ENCODE data around the gene SHROOM2. TPM values are rescaled to one million over a fixed set of nuclear protein-coding genes. Genes with fewer than 3 reads are reported as not detected.

Gene SHROOM2
- total and polyA plus RNA-seq, 5 donors from 2014 or later, result 0.35 TPM; not detected in 4

DNA sequence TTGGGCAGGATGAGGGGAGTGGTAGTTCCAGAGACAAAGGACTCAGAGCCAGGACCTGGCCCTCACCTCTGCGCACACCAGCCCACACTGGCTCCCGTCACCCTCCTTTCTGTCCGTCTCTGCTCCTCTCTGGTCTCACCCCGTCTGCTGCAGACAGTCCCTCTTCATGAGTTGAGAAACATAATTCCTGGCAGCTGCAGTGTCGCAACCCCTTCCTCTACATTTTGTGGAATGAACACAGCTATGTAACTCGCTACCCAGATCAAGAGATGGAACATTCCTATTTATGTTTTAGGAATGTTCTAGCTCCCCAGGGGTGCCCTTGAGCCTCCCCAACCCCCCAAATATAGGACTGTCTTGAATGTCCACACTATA, 59.3 kb downstream of the SHROOM2 start:
- Mint-ChIP-seq H3K4me3 (no peak overlapping the region), H3K36me3 (no peaks in the 10 kb centered on the region), H3K27ac (no peak overlapping the region), H3K4me1 (no peaks in the 10 kb centered on the region), H3K9me3 (peaks cover 0 to 6% (median 0%) of the 10 kb centered on the region in 7 donors), H3K27me3 (peaks cover 4% of the 10 kb centered on the region)
- Histone ChIP-seq H3K9me3 (ENCODE audit: control insufficient read depth in 2 of 2, low read length in 2 of 2) (no peaks in the 10 kb centered on the region), H3K4me1 (ENCODE audit: control insufficient read depth, insufficient read depth, low read length, poor library complexity, severe bottlenecking) (no peaks in the 10 kb centered on the region), H3K36me3 (ENCODE audit: control insufficient read depth, insufficient read depth, low read length) (no peaks in the 10 kb centered on the region), H3K27me3 (ENCODE audit: control insufficient read depth, insufficient read depth, low read length) (no peaks in the 10 kb centered on the region), H3K4me3 (ENCODE audit: low read depth, low read length) (no peak overlapping the region), H3K27ac (ENCODE audit: insufficient read depth, low read length, poor library complexity, severe bottlenecking) (no peak overlapping the region)
- DNase-seq (no peak), ATAC-seq (ENCODE audit: low read depth in 2 of 2) (no peak)

DNA sequence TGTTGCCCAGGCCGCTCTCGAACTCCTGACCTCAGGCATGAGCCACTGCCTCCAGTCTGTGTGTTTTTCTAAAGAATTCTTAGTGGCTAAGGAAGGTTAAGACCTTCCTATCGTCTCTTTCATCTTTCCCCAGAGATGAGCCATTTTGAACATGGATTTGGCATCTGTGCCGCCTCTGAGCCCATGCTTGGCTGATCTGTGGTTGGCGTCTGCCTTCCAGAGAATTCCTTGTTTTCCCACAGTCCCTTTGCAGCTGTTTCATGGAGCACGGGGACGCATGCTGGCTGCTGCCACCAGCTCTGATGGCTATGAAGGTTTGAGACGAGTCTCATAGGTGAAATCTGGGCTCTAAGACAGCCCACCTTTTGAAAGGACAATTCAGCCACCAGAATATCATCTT, 60.4 kb downstream of the SHROOM2 start:
- H3K4me3 Mint-ChIP-seq, result no peak overlapping the region
- Histone ChIP-seq H3K9me3 (ENCODE audit: control insufficient read depth in 2 of 2, low read length in 2 of 2) (no peaks in the 10 kb centered on the region), H3K27me3 (ENCODE audit: control insufficient read depth, insufficient read depth, low read length) (no peaks in the 10 kb centered on the region), H3K27ac (ENCODE audit: insufficient read depth, low read length, poor library complexity, severe bottlenecking) (no peak overlapping the region), H3K4me1 (ENCODE audit: control insufficient read depth, insufficient read depth, low read length, poor library complexity, severe bottlenecking) (no peaks in the 10 kb centered on the region), H3K4me3 (ENCODE audit: low read depth, low read length) (no peak overlapping the region), H3K36me3 (ENCODE audit: control insufficient read depth, insufficient read depth, low read length) (no peaks in the 10 kb centered on the region)
- no peaks in the 10 kb centered on the region for H3K4me1 Mint-ChIP-seq
- peaks cover 4% of the 10 kb centered on the region for H3K27me3 Mint-ChIP-seq
- H3K36me3 Mint-ChIP-seq, result no peaks in the 10 kb centered on the region
- no peak for DNase-seq
- H3K27ac Mint-ChIP-seq, result no peak overlapping the region
- ATAC-seq (ENCODE audit: low read depth in 2 of 2), result no peak
- H3K9me3 Mint-ChIP-seq, result peaks cover 0 to 6% (median 0%) of the 10 kb centered on the region in 7 donors

DNA sequence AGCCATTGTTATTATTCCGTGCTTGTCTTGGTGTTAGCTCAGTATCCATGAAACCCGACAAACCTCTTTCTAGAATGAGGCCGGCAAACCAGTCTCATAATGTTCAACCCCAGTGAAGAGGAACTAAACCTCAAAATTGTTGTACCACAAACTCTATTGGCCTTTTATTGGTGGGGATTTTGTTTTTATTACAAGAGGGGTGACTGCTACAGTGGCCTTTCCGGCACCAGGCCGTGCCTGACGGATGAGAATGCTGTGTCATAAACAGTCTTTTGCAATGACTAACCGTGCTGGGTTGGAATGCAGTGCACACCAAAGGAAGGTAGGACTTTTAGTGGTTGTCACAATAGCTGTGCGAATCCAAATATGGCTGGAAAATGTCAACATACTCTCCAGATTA, 60.8 kb downstream of the SHROOM2 start:
- no peaks in the 10 kb centered on the region for H3K27me3 ChIP-seq (ENCODE audit: control insufficient read depth, insufficient read depth, low read length)
- Mint-ChIP-seq H3K27me3 (peaks cover 4% of the 10 kb centered on the region), H3K36me3 (no peaks in the 10 kb centered on the region), H3K4me3 (no peak overlapping the region), H3K4me1 (no peaks in the 10 kb centered on the region), H3K9me3 (peaks cover 0 to 6% (median 0%) of the 10 kb centered on the region in 7 donors), H3K27ac (no peak overlapping the region)
- H3K9me3 ChIP-seq (ENCODE audit: control insufficient read depth in 2 of 2, low read length in 2 of 2), result no peaks in the 10 kb centered on the region
- no peaks in the 10 kb centered on the region for H3K4me1 ChIP-seq (ENCODE audit: control insufficient read depth, insufficient read depth, low read length, poor library complexity, severe bottlenecking)
- H3K27ac ChIP-seq (ENCODE audit: insufficient read depth, low read length, poor library complexity, severe bottlenecking), result no peak overlapping the region
- DNase-seq (no peak), ATAC-seq (ENCODE audit: low read depth in 2 of 2) (no peak)
- H3K36me3 ChIP-seq (ENCODE audit: control insufficient read depth, insufficient read depth, low read length), result no peaks in the 10 kb centered on the region
- no peak overlapping the region for H3K4me3 ChIP-seq (ENCODE audit: low read depth, low read length)

DNA sequence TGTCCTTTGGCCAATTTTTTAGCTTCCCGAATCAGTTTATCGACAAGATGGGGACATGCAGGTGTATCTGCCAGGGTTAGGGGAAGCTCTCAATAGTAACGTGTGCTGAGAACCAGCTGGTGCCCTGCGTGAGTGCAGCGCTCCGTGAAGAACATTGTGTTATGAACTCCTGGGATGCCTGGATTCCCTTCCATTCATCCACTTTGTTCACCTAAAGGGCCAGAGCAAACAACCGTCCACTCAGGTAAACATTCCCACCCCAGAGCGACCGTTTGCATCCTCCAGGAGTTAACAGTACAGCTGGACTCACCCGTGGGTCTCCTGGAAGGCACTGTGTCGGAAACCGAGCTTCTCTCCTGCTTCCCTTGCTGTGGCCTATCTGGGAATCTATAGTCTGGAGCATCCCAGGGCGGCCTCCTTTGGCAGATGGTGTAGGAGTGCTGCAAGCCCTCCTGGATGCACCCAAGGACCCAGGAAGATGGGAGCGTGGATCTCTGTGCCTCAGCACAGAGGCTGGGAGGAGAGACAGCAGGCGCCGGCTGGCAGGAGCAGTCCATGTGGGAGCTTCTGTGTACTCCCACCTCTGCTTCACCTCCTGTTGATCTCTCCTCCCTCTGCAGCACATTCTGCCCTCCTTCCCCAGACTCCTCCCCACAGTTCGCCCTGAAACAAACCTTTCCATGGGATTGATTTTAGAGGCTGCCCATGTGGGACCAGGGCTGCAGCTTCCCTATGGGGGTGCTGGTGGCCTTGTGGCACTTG, 62.7 kb downstream of the SHROOM2 start:
- Mint-ChIP-seq H3K36me3 (no peaks in the 10 kb centered on the region), H3K27ac (no peak overlapping the region), H3K27me3 (no peaks in the 10 kb centered on the region), H3K4me3 (no peak overlapping the region), H3K9me3 (peaks cover 0 to 2% (median 0%) of the 10 kb centered on the region in 7 donors), H3K4me1 (no peaks in the 10 kb centered on the region)
- Histone ChIP-seq H3K4me1 (ENCODE audit: control insufficient read depth, insufficient read depth, low read length, poor library complexity, severe bottlenecking) (no peaks in the 10 kb centered on the region), H3K27ac (ENCODE audit: insufficient read depth, low read length, poor library complexity, severe bottlenecking) (no peak overlapping the region), H3K9me3 (ENCODE audit: control insufficient read depth in 2 of 2, low read length in 2 of 2) (no peaks in the 10 kb centered on the region), H3K27me3 (ENCODE audit: control insufficient read depth, insufficient read depth, low read length) (no peaks in the 10 kb centered on the region), H3K4me3 (ENCODE audit: low read depth, low read length) (no peak overlapping the region), H3K36me3 (ENCODE audit: control insufficient read depth, insufficient read depth, low read length) (no peaks in the 10 kb centered on the region)
- DNase-seq (no peak), ATAC-seq (ENCODE audit: low read depth in 2 of 2) (no peak)

DNA sequence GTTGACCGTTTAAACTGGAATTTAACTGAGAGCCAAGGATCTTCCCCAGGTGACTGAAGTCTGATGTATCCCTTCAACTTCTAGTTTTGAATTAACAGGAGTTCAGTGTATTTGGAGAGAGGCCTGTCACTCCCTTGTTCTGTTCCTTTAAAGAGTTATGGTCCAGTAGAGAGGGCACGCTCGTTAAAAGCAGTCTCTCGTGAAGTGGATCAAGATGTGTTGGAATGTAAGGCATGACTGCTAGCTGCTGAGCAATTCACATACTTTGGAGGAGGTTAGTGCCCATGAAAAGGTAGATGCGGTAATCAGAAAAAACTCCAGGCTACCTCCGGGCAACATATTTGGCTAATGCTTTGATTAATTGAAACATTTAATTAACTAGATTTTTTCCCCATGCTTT, 65.7 kb downstream of the SHROOM2 start:
- Mint-ChIP-seq H3K9me3 (peaks cover 0 to 1% (median 0%) of the 10 kb centered on the region in 7 donors), H3K36me3 (no peaks in the 10 kb centered on the region), H3K27me3 (peaks cover 2% of the 10 kb centered on the region), H3K4me3 (no peak overlapping the region), H3K27ac (no peak overlapping the region), H3K4me1 (no peaks in the 10 kb centered on the region)
- no peaks in the 10 kb centered on the region for H3K9me3 ChIP-seq (ENCODE audit: control insufficient read depth in 2 of 2, low read length in 2 of 2)
- DNase-seq (no peak), ATAC-seq (ENCODE audit: low read depth in 2 of 2) (no peak)
- no peak overlapping the region for H3K4me3 ChIP-seq (ENCODE audit: low read depth, low read length)
- no peak overlapping the region for H3K27ac ChIP-seq (ENCODE audit: insufficient read depth, low read length, poor library complexity, severe bottlenecking)
- H3K27me3 ChIP-seq (ENCODE audit: control insufficient read depth, insufficient read depth, low read length), result no peaks in the 10 kb centered on the region
- no peaks in the 10 kb centered on the region for H3K4me1 ChIP-seq (ENCODE audit: control insufficient read depth, insufficient read depth, low read length, poor library complexity, severe bottlenecking)
- H3K36me3 ChIP-seq (ENCODE audit: control insufficient read depth, insufficient read depth, low read length), result no peaks in the 10 kb centered on the region

DNA sequence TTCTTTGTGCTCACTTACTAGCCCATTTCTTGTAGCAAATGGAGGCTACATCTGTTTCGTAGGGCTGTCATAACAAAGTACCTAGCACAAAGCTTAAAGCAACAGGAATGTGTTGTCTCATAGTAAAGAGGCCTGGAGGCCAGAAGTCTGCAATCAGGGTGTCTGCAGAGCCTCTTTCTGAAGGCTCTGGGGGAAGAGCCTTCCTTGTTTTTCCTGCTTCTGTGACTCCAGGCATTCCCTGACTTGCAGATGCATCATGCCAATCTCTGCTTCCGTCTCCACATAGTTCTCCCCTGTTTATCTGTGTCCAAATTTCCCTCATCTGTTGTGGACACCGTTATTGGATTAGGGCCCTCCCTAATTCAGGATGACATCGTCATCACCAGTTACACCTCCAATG, 67.1 kb downstream of the SHROOM2 start:
- DNase-seq, result no peak
- H3K4me3 Mint-ChIP-seq, result no peak overlapping the region
- peaks cover 0 to 1% (median 0%) of the 10 kb centered on the region in 7 donors for H3K9me3 Mint-ChIP-seq
- ATAC-seq (ENCODE audit: low read depth in 2 of 2), result no peak
- H3K9me3 ChIP-seq (ENCODE audit: control insufficient read depth in 2 of 2, low read length in 2 of 2), result no peaks in the 10 kb centered on the region
- H3K36me3 ChIP-seq (ENCODE audit: control insufficient read depth, insufficient read depth, low read length), result no peaks in the 10 kb centered on the region
- H3K36me3 Mint-ChIP-seq, result no peaks in the 10 kb centered on the region
- no peaks in the 10 kb centered on the region for H3K4me1 Mint-ChIP-seq
- H3K27me3 ChIP-seq (ENCODE audit: control insufficient read depth, insufficient read depth, low read length), result no peaks in the 10 kb centered on the region
- no peak overlapping the region for H3K4me3 ChIP-seq (ENCODE audit: low read depth, low read length)
- H3K4me1 ChIP-seq (ENCODE audit: control insufficient read depth, insufficient read depth, low read length, poor library complexity, severe bottlenecking), result no peaks in the 10 kb centered on the region
- peaks cover 5% of the 10 kb centered on the region for H3K27me3 Mint-ChIP-seq
- H3K27ac Mint-ChIP-seq, result no peak overlapping the region
- H3K27ac ChIP-seq (ENCODE audit: insufficient read depth, low read length, poor library complexity, severe bottlenecking), result no peak overlapping the region

DNA sequence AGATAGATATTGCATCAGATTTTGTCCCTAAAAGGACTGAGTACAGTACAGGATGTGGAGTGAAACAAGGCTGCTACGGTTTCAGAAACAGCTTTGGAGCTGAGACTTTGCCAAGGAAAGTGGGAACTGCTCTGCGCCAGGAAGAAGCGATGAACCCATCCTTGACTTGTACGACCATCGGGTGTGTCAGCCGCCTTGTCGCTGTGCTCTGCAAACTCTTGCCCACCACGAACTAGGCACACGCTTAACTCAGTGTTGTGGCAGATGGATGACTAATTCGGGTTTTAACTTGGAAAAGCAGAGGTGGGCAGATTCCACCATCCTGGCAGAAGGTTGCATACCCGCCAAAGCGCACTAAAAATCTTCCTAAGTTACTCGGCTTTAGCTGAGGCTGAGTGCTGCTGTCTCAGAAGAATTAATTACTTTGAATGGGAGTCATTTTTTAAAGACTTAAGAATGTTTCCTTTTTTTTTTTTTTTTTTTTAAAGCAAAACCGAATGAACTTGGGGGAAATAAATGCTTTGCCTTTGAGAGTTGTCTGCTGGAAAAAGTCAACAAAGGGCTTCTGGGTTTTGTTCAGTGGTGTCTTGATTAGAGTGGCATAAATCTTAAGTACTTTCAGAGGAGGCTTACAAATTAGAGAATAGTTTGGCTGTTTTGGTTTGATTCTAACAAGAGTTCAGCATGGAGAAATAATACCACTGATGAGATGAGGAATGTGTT, 69.5 kb downstream of the SHROOM2 start:
- no peaks in the 10 kb centered on the region for H3K9me3 ChIP-seq (ENCODE audit: control insufficient read depth in 2 of 2, low read length in 2 of 2)
- no peaks in the 10 kb centered on the region for H3K36me3 ChIP-seq (ENCODE audit: control insufficient read depth, insufficient read depth, low read length)
- H3K4me1 Mint-ChIP-seq, result no peaks in the 10 kb centered on the region
- H3K9me3 Mint-ChIP-seq, result peaks cover 0 to 2% (median 0%) of the 10 kb centered on the region in 7 donors
- H3K36me3 Mint-ChIP-seq, result no peaks in the 10 kb centered on the region
- no peak overlapping the region for H3K27ac ChIP-seq (ENCODE audit: insufficient read depth, low read length, poor library complexity, severe bottlenecking)
- DNase-seq (no peak), ATAC-seq (ENCODE audit: low read depth in 2 of 2) (no peak)
- no peaks in the 10 kb centered on the region for H3K27me3 ChIP-seq (ENCODE audit: control insufficient read depth, insufficient read depth, low read length)
- peaks cover 8% of the 10 kb centered on the region for H3K27me3 Mint-ChIP-seq
- H3K27ac Mint-ChIP-seq, result no peak overlapping the region
- H3K4me1 ChIP-seq (ENCODE audit: control insufficient read depth, insufficient read depth, low read length, poor library complexity, severe bottlenecking), result no peaks in the 10 kb centered on the region
- H3K4me3 Mint-ChIP-seq, result no peak overlapping the region
- H3K4me3 ChIP-seq (ENCODE audit: low read depth, low read length), result no peak overlapping the region

DNA sequence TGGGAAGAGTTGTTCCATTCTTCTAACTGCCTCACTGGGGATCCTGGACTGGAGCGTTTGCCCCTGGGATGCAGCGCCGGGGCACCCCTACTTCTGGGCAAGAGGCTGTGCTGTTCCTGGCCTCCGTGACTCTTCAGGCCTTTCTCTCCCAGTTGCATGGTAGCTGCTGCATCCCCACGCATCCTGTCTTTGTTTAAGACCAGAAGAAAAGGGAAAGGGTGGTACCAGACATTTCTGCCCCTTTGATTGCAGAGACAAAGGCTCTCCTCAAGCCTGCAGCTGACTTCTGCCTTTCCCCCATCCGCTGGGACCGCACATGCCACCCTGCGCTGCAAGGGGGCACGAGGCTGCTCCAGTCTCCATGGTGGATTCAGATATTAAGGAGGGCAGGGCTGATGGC, 70.4 kb downstream of the SHROOM2 start:
- no peaks in the 10 kb centered on the region for H3K4me1 Mint-ChIP-seq
- DNase-seq, result no peak
- no peak overlapping the region for H3K27ac Mint-ChIP-seq
- H3K27me3 Mint-ChIP-seq, result peaks cover 10% of the 10 kb centered on the region
- ATAC-seq (ENCODE audit: low read depth in 2 of 2), result no peak
- H3K36me3 Mint-ChIP-seq, result no peaks in the 10 kb centered on the region
- Histone ChIP-seq H3K27ac (ENCODE audit: insufficient read depth, low read length, poor library complexity, severe bottlenecking) (no peak overlapping the region), H3K9me3 (ENCODE audit: control insufficient read depth in 2 of 2, low read length in 2 of 2) (no peaks in the 10 kb centered on the region), H3K27me3 (ENCODE audit: control insufficient read depth, insufficient read depth, low read length) (no peaks in the 10 kb centered on the region), H3K36me3 (ENCODE audit: control insufficient read depth, insufficient read depth, low read length) (no peaks in the 10 kb centered on the region), H3K4me1 (ENCODE audit: control insufficient read depth, insufficient read depth, low read length, poor library complexity, severe bottlenecking) (no peaks in the 10 kb centered on the region), H3K4me3 (ENCODE audit: low read depth, low read length) (no peak overlapping the region)
- H3K4me3 Mint-ChIP-seq, result no peak overlapping the region
- peaks cover 0 to 2% (median 0%) of the 10 kb centered on the region in 7 donors for H3K9me3 Mint-ChIP-seq

All from CD4-positive, CD25-positive, alpha-beta regulatory T cell (primary cell).